ENCODE measurements around the gene PLBD2.

The PLBD2 gene

GRCh38 chr12:113359939-113360748 lies 1.8 kb downstream of the PLBD2 start:
- H3K4me3 ChIP-seq (replicated peaks; ENCODE audit: low read depth, low read length), result peak overlapping the region; percentile 82
- no peak for DNase-seq (ENCODE audit: extremely low read depth, low read depth)
- TF ChIP-seq, protein P1, sequence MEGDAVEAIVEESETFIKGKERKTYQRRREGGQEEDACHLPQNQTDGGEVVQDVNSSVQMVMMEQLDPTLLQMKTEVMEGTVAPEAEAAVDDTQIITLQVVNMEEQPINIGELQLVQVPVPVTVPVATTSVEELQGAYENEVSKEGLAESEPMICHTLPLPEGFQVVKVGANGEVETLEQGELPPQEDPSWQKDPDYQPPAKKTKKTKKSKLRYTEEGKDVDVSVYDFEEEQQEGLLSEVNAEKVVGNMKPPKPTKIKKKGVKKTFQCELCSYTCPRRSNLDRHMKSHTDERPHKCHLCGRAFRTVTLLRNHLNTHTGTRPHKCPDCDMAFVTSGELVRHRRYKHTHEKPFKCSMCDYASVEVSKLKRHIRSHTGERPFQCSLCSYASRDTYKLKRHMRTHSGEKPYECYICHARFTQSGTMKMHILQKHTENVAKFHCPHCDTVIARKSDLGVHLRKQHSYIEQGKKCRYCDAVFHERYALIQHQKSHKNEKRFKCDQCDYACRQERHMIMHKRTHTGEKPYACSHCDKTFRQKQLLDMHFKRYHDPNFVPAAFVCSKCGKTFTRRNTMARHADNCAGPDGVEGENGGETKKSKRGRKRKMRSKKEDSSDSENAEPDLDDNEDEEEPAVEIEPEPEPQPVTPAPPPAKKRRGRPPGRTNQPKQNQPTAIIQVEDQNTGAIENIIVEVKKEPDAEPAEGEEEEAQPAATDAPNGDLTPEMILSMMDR (IDR thresholded peaks at IDR 0.05; ENCODE audit: low read depth, low read length, missing control alignments), result peak; percentile 31

DNA sequence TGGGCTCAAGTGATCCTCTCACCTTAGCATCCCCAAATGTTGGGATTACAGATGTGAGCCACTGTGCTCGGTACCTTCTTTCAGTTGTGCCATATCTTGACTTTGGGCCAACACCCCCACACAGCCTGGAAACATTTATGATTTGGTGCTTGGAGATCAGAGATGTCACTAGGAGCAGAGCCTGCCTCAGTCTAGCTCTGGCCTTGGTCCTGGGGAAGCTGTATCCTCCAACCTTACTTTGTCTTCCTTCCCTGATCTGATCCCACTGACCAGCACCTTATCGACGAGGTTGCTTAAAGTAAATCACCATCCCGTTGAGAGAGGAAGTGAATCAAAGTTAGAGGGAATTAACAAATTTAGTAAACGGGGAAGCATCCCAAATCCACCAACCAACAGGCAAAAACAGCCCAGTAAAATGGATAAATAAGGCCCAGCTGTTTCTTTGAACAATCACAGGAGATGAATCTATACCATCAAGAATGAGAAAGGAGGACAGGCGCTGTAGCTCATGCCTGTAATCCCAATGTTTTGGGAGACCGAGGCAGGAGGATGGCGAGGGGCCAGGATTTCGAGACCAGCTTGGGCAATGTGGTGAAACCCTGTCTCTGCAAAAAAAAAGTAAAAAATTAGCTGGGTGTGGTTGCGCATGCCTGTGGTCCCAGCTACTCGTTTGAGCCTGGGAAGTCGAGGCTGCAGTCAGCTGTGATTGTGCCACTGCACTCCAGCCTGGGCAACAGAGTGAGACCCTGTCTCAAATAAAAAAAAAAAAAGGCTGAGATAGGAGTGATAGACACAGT lies 3.4 kb downstream of the PLBD2 start:
- TF ChIP-seq, protein P1 (IDR thresholded peaks at IDR 0.05; ENCODE audit: low read depth, low read length, missing control alignments), result no peak
- DNase-seq (ENCODE audit: extremely low read depth, low read depth), result no peak
- H3K4me3 ChIP-seq (replicated peaks; ENCODE audit: low read depth, low read length), result no peak overlapping the region

- H3K4me3 ChIP-seq (replicated peaks; ENCODE audit: low read depth, low read length), result no peak overlapping the region
- TF ChIP-seq, protein P1 (IDR thresholded peaks at IDR 0.05; ENCODE audit: low read depth, low read length, missing control alignments), result no peak
- DNase-seq (ENCODE audit: extremely low read depth, low read depth), result no peak
Observed at GRCh38 chr12:113364698-113365097, 6.3 kb downstream of the PLBD2 start.

- H3K4me3 ChIP-seq (replicated peaks; ENCODE audit: low read depth, low read length), result no peak overlapping the region
- TF ChIP-seq, protein P1 (IDR thresholded peaks at IDR 0.05; ENCODE audit: low read depth, low read length, missing control alignments), result no peak
- DNase-seq (ENCODE audit: extremely low read depth, low read depth), result no peak
Observed at GRCh38 chr12:113365639-113366395, 7.4 kb downstream of the PLBD2 start.

DNA sequence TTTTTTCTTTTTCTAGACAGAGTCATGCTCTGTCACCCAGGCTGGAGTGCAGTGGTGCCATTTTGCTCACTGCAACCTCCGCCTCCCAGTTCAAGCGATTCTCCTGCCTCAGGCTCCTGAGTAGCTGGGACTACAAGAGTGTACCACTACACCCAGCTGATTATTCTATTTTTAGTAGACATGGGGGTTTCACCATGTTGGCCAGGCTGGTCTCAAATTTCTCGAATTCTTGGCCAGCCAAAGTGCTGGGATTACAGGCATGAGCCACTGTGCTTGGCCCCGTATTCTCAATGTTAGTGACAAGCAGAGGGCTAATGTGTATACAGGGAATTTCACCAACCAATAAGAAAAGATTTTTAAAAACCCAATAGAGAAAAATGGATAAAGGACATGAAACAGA lies 8.4 kb downstream of the PLBD2 start:
- H3K4me3 ChIP-seq (replicated peaks; ENCODE audit: low read depth, low read length), result no peak overlapping the region
- TF ChIP-seq, protein P1 (IDR thresholded peaks at IDR 0.05; ENCODE audit: low read depth, low read length, missing control alignments), result no peak
- no peak for DNase-seq (ENCODE audit: extremely low read depth, low read depth)

DNA sequence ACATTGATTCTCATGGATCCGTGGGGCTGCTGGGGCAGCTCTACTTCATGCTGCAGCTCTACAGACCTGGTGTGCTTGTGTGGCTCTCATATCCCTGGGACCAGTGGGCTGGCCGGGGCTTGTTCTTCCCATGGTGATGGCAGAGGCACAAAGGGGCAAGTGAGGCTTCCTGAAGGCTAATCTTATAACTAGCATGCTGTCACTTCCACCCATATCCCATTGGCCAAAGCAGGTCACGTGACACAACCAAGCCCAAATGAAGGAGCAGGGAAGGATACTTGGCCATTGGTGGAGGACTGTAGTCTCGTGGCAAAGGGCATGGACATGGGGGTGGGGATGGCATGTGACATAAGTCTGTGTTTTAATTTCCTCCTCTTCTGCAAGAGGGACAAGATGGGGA lies 9.9 kb downstream of the PLBD2 start:
- no peak for DNase-seq (ENCODE audit: extremely low read depth, low read depth)
- no peak overlapping the region for H3K4me3 ChIP-seq (replicated peaks; ENCODE audit: low read depth, low read length)
- TF ChIP-seq, protein P1 (IDR thresholded peaks at IDR 0.05; ENCODE audit: low read depth, low read length, missing control alignments), result no peak

Measured in HFF-Myc (cell line).